ENCODE measurements around the gene SUCLG2. TPM values are rescaled to one million over a fixed set of nuclear protein-coding genes. Genes with fewer than 3 reads are reported as not detected.

The SUCLG2 gene
- total RNA-seq, 2 experiments from 2014 or later: 28.3 to 44.7 TPM

DNA sequence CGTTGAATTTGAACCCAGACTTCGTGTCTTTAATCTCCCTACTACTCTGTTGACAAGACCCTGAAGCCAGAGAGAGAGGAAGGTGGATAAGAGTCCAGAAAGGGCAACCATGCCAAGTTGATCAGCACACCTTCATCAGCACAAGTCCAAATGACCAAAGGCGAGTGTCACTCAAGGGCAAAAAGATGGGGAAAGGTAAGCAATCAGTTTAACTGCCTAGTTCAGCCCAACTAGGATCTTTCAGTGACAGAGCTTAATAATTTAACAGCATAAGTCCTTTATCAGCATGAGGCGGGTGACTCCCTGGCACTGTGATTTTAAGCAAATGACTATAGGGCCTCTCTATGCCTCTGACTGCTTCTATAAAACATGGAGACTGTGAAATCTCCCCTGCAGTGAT, 6.2 kb downstream of the SUCLG2 start:
- Histone ChIP-seq H3K9me2 (ENCODE audit: insufficient read depth, low read length) (no peaks in the 10 kb centered on the region), H3K79me2 (ENCODE audit: insufficient read depth, low read depth, low read length) (peaks cover 12% of the 10 kb centered on the region; the same call in 1 of the 2 replicates), H2AFZ (ENCODE audit: low read length) (no peak overlapping the region), H3K27ac (ENCODE audit: low read depth, low read length, poor library complexity, severe bottlenecking) (no peak overlapping the region), H3K9me3 (ENCODE audit: low read length) (no peaks in the 10 kb centered on the region), H3K36me3 (ENCODE audit: insufficient read depth, low read length) (peaks cover 37% of the 10 kb centered on the region), H3K4me2 (ENCODE audit: low read length) (no peak overlapping the region), H4K20me1 (ENCODE audit: insufficient read depth, low read length) (no peaks in the 10 kb centered on the region), H3K4me1 (ENCODE audit: insufficient read depth, low read length, poor library complexity, severe bottlenecking) (peaks cover 37% of the 10 kb centered on the region), H3K4me3 (ENCODE audit: low read depth, low read length, poor library complexity, severe bottlenecking) (no peak overlapping the region)
- TF ChIP-seq, protein P1, sequence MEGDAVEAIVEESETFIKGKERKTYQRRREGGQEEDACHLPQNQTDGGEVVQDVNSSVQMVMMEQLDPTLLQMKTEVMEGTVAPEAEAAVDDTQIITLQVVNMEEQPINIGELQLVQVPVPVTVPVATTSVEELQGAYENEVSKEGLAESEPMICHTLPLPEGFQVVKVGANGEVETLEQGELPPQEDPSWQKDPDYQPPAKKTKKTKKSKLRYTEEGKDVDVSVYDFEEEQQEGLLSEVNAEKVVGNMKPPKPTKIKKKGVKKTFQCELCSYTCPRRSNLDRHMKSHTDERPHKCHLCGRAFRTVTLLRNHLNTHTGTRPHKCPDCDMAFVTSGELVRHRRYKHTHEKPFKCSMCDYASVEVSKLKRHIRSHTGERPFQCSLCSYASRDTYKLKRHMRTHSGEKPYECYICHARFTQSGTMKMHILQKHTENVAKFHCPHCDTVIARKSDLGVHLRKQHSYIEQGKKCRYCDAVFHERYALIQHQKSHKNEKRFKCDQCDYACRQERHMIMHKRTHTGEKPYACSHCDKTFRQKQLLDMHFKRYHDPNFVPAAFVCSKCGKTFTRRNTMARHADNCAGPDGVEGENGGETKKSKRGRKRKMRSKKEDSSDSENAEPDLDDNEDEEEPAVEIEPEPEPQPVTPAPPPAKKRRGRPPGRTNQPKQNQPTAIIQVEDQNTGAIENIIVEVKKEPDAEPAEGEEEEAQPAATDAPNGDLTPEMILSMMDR (conservative IDR thresholded peaks at IDR 0.05; ENCODE audit: low read length): no peak
- TF ChIP-seq EZH2phosphoT487 (IDR thresholded peaks at IDR 0.05; ENCODE audit: borderline replicate concordance, low read depth, low read length): no peak
- BruUV-seq (replicated peaks): no TSS peak
- POLR2A ChIA-PET: no interaction called here
- CTCF ChIA-PET (ENCODE audit: unreplicated experiment): no interaction called here
- no peak for DNase-seq (ENCODE audit: low spot score)
- intact Hi-C loops (cut with micrococcal nuclease; ENCODE audit: unreplicated experiment): no loop called here

DNA sequence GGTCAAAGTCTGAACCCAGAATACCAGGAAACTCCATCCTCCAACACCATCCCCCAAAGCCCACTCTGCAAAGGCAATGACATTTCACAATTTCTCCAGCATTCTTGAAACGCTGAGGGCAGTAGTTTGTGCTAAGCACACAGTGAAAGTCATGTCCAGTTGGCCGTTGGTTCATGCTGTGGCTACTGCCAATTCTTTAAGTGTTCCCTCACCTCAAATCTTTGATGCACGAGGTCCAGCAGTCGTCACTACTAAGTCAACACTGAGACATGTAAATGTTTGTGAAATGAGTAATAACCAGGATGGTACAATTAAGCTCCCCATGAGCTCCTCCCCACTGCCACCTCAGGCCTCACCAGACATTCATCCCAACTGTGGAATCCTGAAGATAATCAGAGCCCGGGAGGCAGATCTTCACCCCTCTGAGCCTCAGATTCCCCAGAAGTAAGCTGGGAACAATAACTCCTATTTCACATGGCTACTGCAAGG, 7.0 kb downstream of the SUCLG2 start:
- Histone ChIP-seq H3K9me2 (ENCODE audit: insufficient read depth, low read length) (no peaks in the 10 kb centered on the region), H3K36me3 (ENCODE audit: insufficient read depth, low read length) (peaks cover 42% of the 10 kb centered on the region), H3K9me3 (ENCODE audit: low read length) (no peaks in the 10 kb centered on the region), H3K27ac (ENCODE audit: low read depth, low read length, poor library complexity, severe bottlenecking) (no peak overlapping the region), H4K20me1 (ENCODE audit: insufficient read depth, low read length) (no peaks in the 10 kb centered on the region), H3K4me2 (ENCODE audit: low read length) (no peak overlapping the region), H3K4me3 (ENCODE audit: low read depth, low read length, poor library complexity, severe bottlenecking) (no peak overlapping the region), H2AFZ (ENCODE audit: low read length) (no peak overlapping the region), H3K4me1 (ENCODE audit: insufficient read depth, low read length, poor library complexity, severe bottlenecking) (peaks cover 29% of the 10 kb centered on the region), H3K79me2 (ENCODE audit: insufficient read depth, low read depth, low read length) (peaks cover 6% of the 10 kb centered on the region; the same call in 1 of the 2 replicates)
- TF ChIP-seq, protein P1 (conservative IDR thresholded peaks at IDR 0.05; ENCODE audit: low read length): no peak
- no peak for TF ChIP-seq EZH2phosphoT487 (IDR thresholded peaks at IDR 0.05; ENCODE audit: borderline replicate concordance, low read depth, low read length)
- DNase-seq (ENCODE audit: low spot score): no peak
- ChIA-PET CTCF (ENCODE audit: unreplicated experiment) (no interaction called here), POLR2A (no interaction called here)
- no TSS peak for BruUV-seq (replicated peaks)
- intact Hi-C loops (cut with micrococcal nuclease; ENCODE audit: unreplicated experiment): no loop called here

DNA sequence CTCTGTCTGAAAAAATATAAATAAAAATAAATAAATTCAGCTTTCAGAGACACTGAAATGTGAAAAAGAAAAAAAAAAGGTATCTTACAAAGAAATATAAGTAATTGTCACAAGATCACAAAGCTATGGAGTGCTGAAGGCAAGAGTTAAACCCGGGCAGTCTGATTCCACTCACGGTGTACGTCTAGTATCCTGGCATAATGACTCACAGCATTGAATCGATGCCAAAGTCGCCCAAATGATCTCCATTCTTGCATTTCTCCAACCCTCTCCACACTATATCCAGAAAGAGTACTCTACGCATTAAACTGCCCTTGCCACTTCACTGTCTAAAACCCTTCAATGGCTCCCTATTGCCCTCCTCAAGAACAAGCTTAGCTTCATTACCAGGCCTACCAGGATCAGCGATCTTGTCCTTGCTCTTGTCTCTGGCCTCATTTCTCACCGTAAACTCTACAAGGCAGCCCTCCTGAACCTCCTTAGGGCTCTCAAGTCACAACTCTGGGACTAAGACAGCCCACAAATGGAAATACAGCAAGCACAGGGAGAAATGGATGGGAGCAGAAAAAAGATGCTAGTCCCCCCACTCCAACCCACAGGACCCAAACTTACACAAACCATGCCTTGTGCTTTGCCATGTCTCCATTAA, 7.7 kb downstream of the SUCLG2 start:
- no TSS peak for BruUV-seq (replicated peaks)
- Histone ChIP-seq H3K4me1 (ENCODE audit: insufficient read depth, low read length, poor library complexity, severe bottlenecking) (peaks cover 22% of the 10 kb centered on the region), H3K9me2 (ENCODE audit: insufficient read depth, low read length) (no peaks in the 10 kb centered on the region), H3K27ac (ENCODE audit: low read depth, low read length, poor library complexity, severe bottlenecking) (no peak overlapping the region), H3K4me2 (ENCODE audit: low read length) (no peak overlapping the region), H3K9me3 (ENCODE audit: low read length) (no peaks in the 10 kb centered on the region), H2AFZ (ENCODE audit: low read length) (no peak overlapping the region), H3K79me2 (ENCODE audit: insufficient read depth, low read depth, low read length) (peaks cover 6% of the 10 kb centered on the region; the same call in 1 of the 2 replicates), H3K36me3 (ENCODE audit: insufficient read depth, low read length) (peaks cover 35% of the 10 kb centered on the region), H3K4me3 (ENCODE audit: low read depth, low read length, poor library complexity, severe bottlenecking) (no peak overlapping the region), H4K20me1 (ENCODE audit: insufficient read depth, low read length) (no peaks in the 10 kb centered on the region)
- intact Hi-C loops (cut with micrococcal nuclease; ENCODE audit: unreplicated experiment): no loop called here
- DNase-seq (ENCODE audit: low spot score): no peak
- ChIA-PET POLR2A (interaction anchor here (0.7 to 1.4 kb wide), 3 partner anchors 12 to 198 kb away, joined by 3 to 5 read pairs (median 5); no protein-coding TSS in a partner anchor), CTCF (ENCODE audit: unreplicated experiment) (no interaction called here)
- TF ChIP-seq EZH2phosphoT487 (IDR thresholded peaks at IDR 0.05; ENCODE audit: borderline replicate concordance, low read depth, low read length): no peak
- TF ChIP-seq, protein P1 (conservative IDR thresholded peaks at IDR 0.05; ENCODE audit: low read length): no peak

Data from OCI-LY7 (cell line).